Stimulated activated CD4-positive, alpha-beta T cell treated with anti-CD3 and anti-CD28 coated beads, TNF-alpha, amount 100 ng/mL, for 4 hours (primary cell): ENCODE data around the gene RRP1B.
A peak's percentile ranks its signal among the peaks of the same experiment; 100 is the strongest.

Experiments used
- DNase-seq, 3 experiments: peaks; one replicate each; pipeline ENCODE4 v3.0.0-alpha.2; 2020; ENCODE audit warnings: low read depth in 3 of 3

The RRP1B gene

DNA sequence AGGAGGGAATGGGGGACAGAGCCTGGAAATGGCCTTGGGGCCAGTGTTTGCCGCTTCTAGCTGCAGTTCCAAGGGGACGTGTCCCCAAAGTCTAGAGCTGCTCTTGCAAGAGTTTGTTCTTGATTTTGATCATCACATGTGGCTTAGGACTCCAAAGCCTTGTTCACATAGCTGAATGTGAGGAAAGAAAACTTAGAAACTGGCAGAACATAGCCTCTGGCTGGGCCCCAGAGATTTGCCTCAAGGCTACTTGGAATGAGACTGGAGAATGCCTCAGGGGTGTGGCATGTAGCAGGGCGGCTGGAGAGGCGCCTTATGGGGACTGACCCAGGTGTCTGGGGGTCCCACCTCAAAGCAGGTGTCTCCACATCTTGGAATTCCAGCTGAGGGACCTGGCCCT is 61.8 kb downstream of the RRP1B start:
- no peak for DNase-seq

GRCh38 chr21:43721939-43722338 is 62.6 kb downstream of the RRP1B start:
- no peak for DNase-seq

- DNase-seq = no peak
Measured at GRCh38 chr21:43723648-43724047, 64.3 kb downstream of the RRP1B start.

GRCh38 chr21:43726686-43727518 is 67.5 kb downstream of the RRP1B start:
- no peak for DNase-seq

GRCh38 chr21:43727519-43728153 is 68.3 kb downstream of the RRP1B start:
- no peak for DNase-seq

DNA sequence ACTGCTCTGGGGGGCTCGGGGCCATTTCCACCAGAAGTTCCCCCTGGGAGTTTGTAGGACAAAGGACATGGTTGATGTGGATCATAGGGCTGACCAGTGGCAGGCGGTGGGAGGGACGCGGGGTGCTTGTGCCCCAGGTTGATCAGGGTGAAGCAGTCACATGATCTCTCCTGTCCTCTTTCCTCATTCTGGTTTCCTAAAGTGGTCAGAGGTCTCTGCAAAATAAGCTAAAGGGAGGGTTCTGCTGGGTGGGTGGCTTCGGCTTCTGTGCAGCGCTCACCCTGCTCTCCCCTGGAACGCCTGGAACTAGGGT is 68.8 kb downstream of the RRP1B start:
- no peak for DNase-seq

- DNase-seq = peak; percentile 64 to 71 (median 71)
Measured at GRCh38 chr21:43728467-43729390, 69.4 kb downstream of the RRP1B start.

DNA sequence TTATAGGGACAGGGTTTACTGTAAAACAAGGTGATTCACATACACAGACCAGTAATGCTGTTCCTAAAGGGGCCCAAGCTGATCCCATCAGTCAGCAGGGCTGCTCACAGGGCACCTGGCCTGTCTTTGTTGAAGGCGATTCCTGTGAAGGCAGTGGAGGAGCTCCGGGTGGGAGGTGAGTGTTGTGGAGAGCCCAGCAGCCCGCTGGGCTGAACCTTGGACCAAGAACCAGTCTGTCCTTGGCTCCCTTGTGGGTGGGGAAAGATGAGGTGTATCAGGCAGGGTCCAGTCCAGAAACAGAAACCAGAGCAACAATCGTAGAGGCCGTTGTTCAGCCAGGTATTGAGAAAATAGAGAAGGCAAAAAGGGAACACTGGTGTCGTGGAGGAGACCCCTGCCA is 72.1 kb downstream of the RRP1B start:
- DNase-seq = no peak

- DNase-seq = no peak
Measured at GRCh38 chr21:43731891-43732711, 72.7 kb downstream of the RRP1B start.

GRCh38 chr21:43733060-43733459 is 73.7 kb downstream of the RRP1B start:
- DNase-seq = no peak

DNA sequence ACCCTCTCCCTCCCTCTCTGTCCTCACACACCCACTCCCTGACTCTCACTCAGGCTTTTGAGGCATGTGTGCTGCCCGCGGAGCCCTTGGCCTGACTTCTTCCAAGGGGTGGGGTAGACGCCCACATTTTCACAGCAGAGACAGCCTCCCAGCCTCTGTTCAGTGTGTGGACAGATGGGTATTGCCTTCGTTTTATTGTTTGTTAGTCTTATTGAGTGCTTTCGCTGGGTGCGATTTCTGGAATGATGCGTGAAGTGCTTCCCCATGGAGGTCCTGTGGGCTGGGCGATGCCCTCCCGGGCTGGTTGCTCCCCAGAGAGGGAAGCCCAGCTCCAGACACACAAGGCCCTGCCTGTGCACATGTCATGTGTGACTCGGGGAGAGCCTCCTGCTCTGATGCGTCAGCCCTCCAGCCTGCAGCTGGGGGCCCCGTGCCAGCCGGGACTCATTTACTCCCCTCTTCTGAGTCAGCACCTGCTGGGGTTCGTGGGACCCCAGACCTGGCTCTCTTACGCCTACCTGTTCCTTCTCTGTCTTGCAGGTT is 74.2 kb downstream of the RRP1B start:
- no peak for DNase-seq

DNA sequence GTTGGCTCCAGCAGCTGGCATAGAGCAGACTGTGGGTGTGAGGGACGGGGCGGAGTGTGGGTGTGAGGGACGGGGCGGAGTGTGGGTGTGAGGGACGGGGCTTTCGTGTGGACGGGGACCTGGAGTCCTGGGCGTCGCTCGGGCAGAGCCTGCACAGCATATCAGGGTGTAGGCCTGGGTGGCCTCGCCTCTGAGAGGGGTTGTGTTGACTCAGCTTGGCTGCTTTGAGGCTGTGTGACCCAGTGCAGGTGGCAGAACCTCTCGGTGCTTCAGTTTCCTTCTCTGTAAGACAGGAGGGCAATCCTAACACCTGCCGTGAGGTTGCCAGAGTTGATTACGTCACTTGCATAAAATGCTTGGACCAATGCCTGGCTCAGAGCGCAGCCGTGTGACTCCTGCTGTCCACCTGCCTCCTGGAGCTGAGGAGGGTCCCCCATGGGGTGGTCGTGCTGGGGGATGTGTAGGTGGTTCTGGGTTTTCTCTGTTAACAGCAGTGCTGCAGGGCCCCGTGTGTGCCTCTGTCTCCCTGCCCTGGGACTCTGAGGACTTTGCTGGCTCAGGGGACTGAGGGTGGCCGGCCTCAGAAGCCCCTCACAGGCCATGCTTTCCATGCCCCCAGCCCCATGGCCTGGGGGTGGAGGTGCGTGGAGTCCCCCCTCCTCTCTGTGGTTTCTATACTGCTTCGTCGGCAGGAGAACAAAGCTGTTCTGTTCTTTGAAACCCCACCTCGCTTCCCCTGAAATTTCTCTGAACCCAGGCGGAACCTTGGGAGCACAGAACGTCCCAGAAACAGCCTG is 75.0 kb downstream of the RRP1B start:
- no peak for DNase-seq

DNA sequence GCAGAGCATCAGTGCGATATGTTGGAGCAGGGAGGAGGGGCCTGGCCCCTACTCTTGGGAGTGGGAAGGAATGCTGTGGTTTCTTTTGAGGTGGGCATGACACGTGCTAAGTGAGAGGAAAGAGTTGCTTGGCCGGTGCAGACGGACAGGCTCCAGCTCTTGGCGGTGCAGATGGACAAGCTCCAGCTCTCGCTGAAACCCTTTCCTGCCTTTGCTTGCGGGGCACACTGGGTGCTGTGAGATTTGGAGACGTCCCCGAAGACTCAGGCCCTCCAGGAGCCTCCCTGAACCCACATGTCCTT is 75.5 kb downstream of the RRP1B start:
- no peak for DNase-seq

- DNase-seq = no peak
Measured at GRCh38 chr21:43735236-43736091, 76.1 kb downstream of the RRP1B start.

GRCh38 chr21:43736224-43736883 is 77.0 kb downstream of the RRP1B start:
- DNase-seq = no peak

GRCh38 chr21:43737158-43737950 is 78.0 kb downstream of the RRP1B start:
- DNase-seq = no peak

DNA sequence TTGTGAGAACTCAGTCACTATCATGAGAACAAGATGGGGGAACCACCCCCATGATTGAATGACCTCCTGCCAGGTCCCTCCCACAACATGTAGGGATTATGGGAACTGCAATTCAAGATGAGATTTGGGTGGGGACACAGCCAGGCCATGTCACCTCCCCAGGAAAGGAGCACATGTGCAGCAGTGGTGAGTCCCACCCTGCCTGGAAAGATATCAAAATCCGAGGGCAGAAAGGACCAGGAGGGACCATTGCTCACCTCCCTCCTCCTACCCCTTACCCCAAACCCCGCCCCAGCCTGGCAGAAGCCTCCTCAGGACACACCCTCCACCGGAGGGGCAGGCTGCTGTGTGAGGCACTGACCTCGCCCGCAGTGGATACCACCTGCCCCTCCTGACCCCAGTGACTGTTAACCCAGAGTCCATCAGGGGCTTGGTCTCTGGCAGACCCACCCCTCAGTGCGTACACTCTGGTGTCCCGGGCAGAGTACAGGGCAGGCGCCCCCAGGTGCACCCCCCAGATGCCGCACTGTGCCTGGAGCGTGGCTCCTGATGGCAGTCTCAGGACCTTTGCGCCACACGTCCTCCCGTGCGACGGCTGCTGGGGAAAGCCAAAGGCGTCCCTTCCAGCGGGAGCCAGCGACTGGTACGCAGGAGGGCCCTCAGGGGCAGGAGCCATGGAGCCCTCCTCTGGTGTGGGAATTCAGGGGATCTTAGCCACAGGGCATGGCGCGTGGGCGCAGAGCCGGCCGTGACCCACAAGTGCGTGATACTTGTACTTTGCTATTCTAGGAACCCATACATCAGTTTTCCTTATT is 80.5 kb downstream of the RRP1B start:
- no peak for DNase-seq
